Cerebellar cortex (tissue), 1 donor: Measurements from ENCODE around the gene LTBP4.
"Not testable (repeated sequence)": the region's sequence is repeated elsewhere in the genome, so short reads cannot be mapped to it uniquely, and the experiment has no call there.

Source experiments
- DNase-seq: peaks from one replicate; pipeline ENCODE4 v3.0.0-alpha.2; 2015; ENCODE audit warnings: low spot score

Gene LTBP4

GRCh38 chr19:40576585-40577451 lies 24.4 kb upstream of the LTBP4 start, which contains the start of gene SHKBP1:
Gene SHKBP1 (plus strand): TSS chr19:40576873. CDS start chr19:40576900, 27 bp downstream.
- peak; percentile 95 for DNase-seq

- DNase-seq, result peak; percentile 78
These were observed 22.7 kb upstream of the LTBP4 start for GRCh38 chr19:40578442-40578908.

- DNase-seq, result no peak
These were observed 20.6 kb upstream of the LTBP4 start for GRCh38 chr19:40580619-40581018.

GRCh38 chr19:40581531-40581930 lies 19.6 kb upstream of the LTBP4 start:
- DNase-seq, result no peak

GRCh38 chr19:40582467-40582866 lies 18.7 kb upstream of the LTBP4 start:
- DNase-seq, result no peak

GRCh38 chr19:40583283-40583682 lies 17.9 kb upstream of the LTBP4 start:
- no peak for DNase-seq

GRCh38 chr19:40584007-40584406 lies 17.2 kb upstream of the LTBP4 start:
- DNase-seq, result no peak

- DNase-seq, result no peak
These were observed 15.8 kb upstream of the LTBP4 start for GRCh38 chr19:40585241-40585981.

- DNase-seq, result no peak
These were observed 15.2 kb upstream of the LTBP4 start for GRCh38 chr19:40585982-40586422.

GRCh38 chr19:40586611-40587010 lies 14.6 kb upstream of the LTBP4 start:
- no peak for DNase-seq

- no peak for DNase-seq
These were observed 12.9 kb upstream of the LTBP4 start for GRCh38 chr19:40588110-40588854.

- DNase-seq, result no peak
These were observed 12.1 kb upstream of the LTBP4 start for GRCh38 chr19:40588926-40589569.

GRCh38 chr19:40589591-40590429 lies 11.4 kb upstream of the LTBP4 start:
- no peak for DNase-seq

- DNase-seq, result no peak
These were observed 10.5 kb upstream of the LTBP4 start for GRCh38 chr19:40590464-40591265.

- DNase-seq, result not testable (repeated sequence)
These were observed 9.4 kb upstream of the LTBP4 start for GRCh38 chr19:40591724-40592123.

- peak; percentile 77 for DNase-seq
These were observed 9.0 kb upstream of the LTBP4 start for GRCh38 chr19:40592170-40592569.

- DNase-seq, result no peak
These were observed 6.9 kb upstream of the LTBP4 start for GRCh38 chr19:40594255-40594654.

- no peak for DNase-seq
These were observed 6.5 kb upstream of the LTBP4 start for GRCh38 chr19:40594657-40595091.

- DNase-seq, result peak; percentile 52
These were observed 4.4 kb upstream of the LTBP4 start for GRCh38 chr19:40596608-40597328.
